GM23248 (cell line): ENCODE measurements around the gene SAP30BP. TPM values are rescaled to one million over a fixed set of nuclear protein-coding genes. Genes with fewer than 3 reads are reported as not detected.
A peak's percentile ranks its signal among the peaks of the same experiment; 100 is the strongest.

Source experiments
- DNase-seq: peaks from one replicate; pipeline ENCODE4 v3.0.0-alpha.2; 2015
- H2AFZ ChIP-seq: fragments of 200-600 bp; sonication (generic); 2 replicates; pipeline ENCODE4 v1.6.1; 2016; ENCODE audit warnings: antibody characterized with exemption
- H3F3A ChIP-seq: fragments of 200-600 bp; sonication (generic); 2 replicates; pipeline ENCODE4 v1.6.1; 2016; ENCODE audit warnings: mild to moderate bottlenecking, antibody characterized with exemption, mixed run types; ENCODE audit not compliant: insufficient read depth
- H3K27ac ChIP-seq: fragments of 200-600 bp; sonication (generic); 2 replicates; pipeline ENCODE4 v1.5.1; 2016; ENCODE audit warnings: mild to moderate bottlenecking
- H3K27me3 ChIP-seq: fragments of 200-600 bp; sonication (generic); replicated peaks from 2 replicates; pipeline ENCODE4 v1.6.1; 2016; ENCODE audit warnings: mild to moderate bottlenecking; ENCODE audit not compliant: insufficient read depth
- H3K36me3 ChIP-seq: fragments of 200-600 bp; sonication (generic); 2 replicates; pipeline ENCODE4 v1.6.1; 2016; ENCODE audit warnings: low read depth, mild to moderate bottlenecking
- H3K4me1 ChIP-seq: fragments of 200-600 bp; sonication (generic); 2 replicates; pipeline ENCODE4 v1.6.1; 2016; ENCODE audit warnings: mild to moderate bottlenecking; ENCODE audit not compliant: insufficient read depth
- H3K4me2 ChIP-seq: fragments of 200-600 bp; sonication (generic); one replicate; pipeline ENCODE4 v1.6.1; 2016; ENCODE audit warnings: mild to moderate bottlenecking; ENCODE audit not compliant: unreplicated experiment
- H3K4me3 ChIP-seq: fragments of 200-600 bp; sonication (generic); 2 replicates; pipeline ENCODE4 v1.5.1; 2016; ENCODE audit warnings: mild to moderate bottlenecking
- H3K79me2 ChIP-seq: fragments of 200-600 bp; sonication (generic); 2 replicates; pipeline ENCODE4 v1.6.1; 2016; ENCODE audit warnings: mild to moderate bottlenecking; ENCODE audit not compliant: insufficient read depth
- H3K9ac ChIP-seq: fragments of 200-600 bp; sonication (generic); 2 replicates; pipeline ENCODE4 v1.6.1; 2016; ENCODE audit warnings: mild to moderate bottlenecking
- H3K9me2 ChIP-seq: fragments of 200-600 bp; sonication (generic); 2 replicates; pipeline ENCODE4 v1.6.1; 2016; ENCODE audit warnings: mixed run types, mild to moderate bottlenecking, moderate library complexity; ENCODE audit not compliant: insufficient read depth
- H3K9me3 ChIP-seq: fragments of 200-600 bp; sonication (generic); one replicate; pipeline ENCODE4 v1.6.1; 2017; ENCODE audit warnings: low read depth
- H4K20me1 ChIP-seq: fragments of 200-600 bp; sonication (generic); 2 replicates; pipeline ENCODE4 v1.6.0; 2016; ENCODE audit not compliant: insufficient read depth
- EZH2 ChIP-seq: fragments of 200-600 bp; sonication (generic); IDR thresholded peaks from 2 replicates; pipeline ENCODE4 v1.6.1; 2018; ENCODE audit warnings: antibody characterized with exemption, mild to moderate bottlenecking; ENCODE audit not compliant: insufficient read depth, poor library complexity, severe bottlenecking
- EZH2phosphoT487 ChIP-seq: fragments of 200-600 bp; sonication (generic); IDR thresholded peaks from 2 replicates; pipeline ENCODE4 v1.6.1; 2018; ENCODE audit warnings: antibody characterized with exemption, moderate library complexity, mild to moderate bottlenecking, low read depth; ENCODE audit not compliant: insufficient read depth
- WGBS, 2 experiments: methylation state at CpG; one replicate each; pipeline ENCODE4 v1.1.6; 2015 to 2017; ENCODE audit warnings: low lambda C conversion rate in 2 of 2, low coverage in 1 of 2; ENCODE audit errors: missing lambda C conversion rate in 2 of 2; 5-methylcytosine and 5-hydroxymethylcytosine counted together
- in situ Hi-C: fragments of 300-500 bp; cut with MboI; formaldehyde crosslinking; loops from 2 replicates; pipeline ENCODE4 v1.15.0; 2020
- polyA plus RNA-seq: library from polyadenylated mRNA; unstranded; fragments of >200 nt; fragmentation: Nextera tagmentation; extraction: Ambion mirVana; gene quantifications from 2 replicates; pipeline ENCODE4 v1.2.1, GENCODE V29; 2016
- total RNA-seq: library from RNA; depleted of rRNA; stranded (reverse); fragments of >200 nt; shearing (Covaris generic); gene quantifications from 2 replicates; pipeline ENCODE4 v1.2.3, GENCODE V29; 2014

SAP30BP gene
- total and polyA plus RNA-seq, 2 experiments from 2014 or later = 60.8 to 93.1 TPM

- H3K9ac ChIP-seq = no peak overlapping the region
- no peaks in the 10 kb centered on the region for H3K9me3 ChIP-seq
- H3K36me3 ChIP-seq = no peaks in the 10 kb centered on the region
- peaks cover 21% of the 10 kb centered on the region for H3K27me3 ChIP-seq
- no peak overlapping the region for H3K4me3 ChIP-seq
- H4K20me1 ChIP-seq = no peaks in the 10 kb centered on the region
- TF ChIP-seq EZH2phosphoT487 (no peak), EZH2 (no peak)
- H3F3A ChIP-seq = no peaks in the 10 kb centered on the region
- DNase-seq = peak; percentile 23
- no peak overlapping the region for H3K27ac ChIP-seq
- no peak overlapping the region for H3K4me2 ChIP-seq
- no peak overlapping the region for H2AFZ ChIP-seq
- no peaks in the 10 kb centered on the region for H3K79me2 ChIP-seq
- H3K9me2 ChIP-seq = no peaks in the 10 kb centered on the region
- WGBS, 2 experiments = 72 to 79% methylated on average over 17 to 18 of the region's 18 CpGs
- H3K4me1 ChIP-seq = no peaks in the 10 kb centered on the region
- in situ Hi-C loops = no loop called here
These were observed 56.2 kb downstream of the SAP30BP start for GRCh38 chr17:75723171-75723930.

GRCh38 chr17:75724016-75725003 lies 57.2 kb downstream of the SAP30BP start:
- Histone ChIP-seq H3K27me3 (peaks cover 16% of the 10 kb centered on the region), H2AFZ (no peak overlapping the region)
- no peak for DNase-seq

GRCh38 chr17:75725504-75725903 lies 58.4 kb downstream of the SAP30BP start:
- in situ Hi-C loops = loop anchor here (25.0 kb wide), 1 partner anchor 288 kb away; no protein-coding TSS in a partner anchor
- no peak overlapping the region for H3K9ac ChIP-seq
- no peak overlapping the region for H3K4me2 ChIP-seq
- no peaks in the 10 kb centered on the region for H3K9me2 ChIP-seq
- H3K36me3 ChIP-seq = no peaks in the 10 kb centered on the region
- no peaks in the 10 kb centered on the region for H4K20me1 ChIP-seq
- H3F3A ChIP-seq = no peaks in the 10 kb centered on the region
- no peak for DNase-seq
- no peak overlapping the region for H3K27ac ChIP-seq
- TF ChIP-seq EZH2phosphoT487 (no peak), EZH2 (no peak)
- no peaks in the 10 kb centered on the region for H3K9me3 ChIP-seq
- no peaks in the 10 kb centered on the region for H3K4me1 ChIP-seq
- 86 to 90% methylated on average over 7 of the region's 7 CpGs for WGBS, 2 experiments
- H3K4me3 ChIP-seq = no peak overlapping the region
- H2AFZ ChIP-seq = no peak overlapping the region
- H3K79me2 ChIP-seq = no peaks in the 10 kb centered on the region
- H3K27me3 ChIP-seq = peaks cover 13% of the 10 kb centered on the region

More at GRCh38 chr17:75724016-75725003, 57.2 kb downstream of the SAP30BP start:
- Histone ChIP-seq H3K9me3 (no peaks in the 10 kb centered on the region), H3K9ac (no peak overlapping the region), H3K36me3 (no peaks in the 10 kb centered on the region), H3K27ac (no peak overlapping the region), H3K4me3 (no peak overlapping the region), H4K20me1 (no peaks in the 10 kb centered on the region), H3K4me2 (no peak overlapping the region), H3K79me2 (no peaks in the 10 kb centered on the region), H3K9me2 (no peaks in the 10 kb centered on the region), H3F3A (no peaks in the 10 kb centered on the region), H3K4me1 (no peaks in the 10 kb centered on the region)
- 74 to 82% methylated on average over 22 to 23 of the region's 23 CpGs for WGBS, 2 experiments
- TF ChIP-seq EZH2 = no peak
- TF ChIP-seq EZH2phosphoT487 = no peak
- in situ Hi-C loops = loop anchor here (25.0 kb wide), 1 partner anchor 287 kb away; no protein-coding TSS in a partner anchor

GRCh38 chr17:75727391-75727790 lies 60.3 kb downstream of the SAP30BP start:
- no peaks in the 10 kb centered on the region for H3K79me2 ChIP-seq
- H3K9ac ChIP-seq = no peak overlapping the region
- no peaks in the 10 kb centered on the region for H3K9me2 ChIP-seq
- no peaks in the 10 kb centered on the region for H3K9me3 ChIP-seq
- peaks cover under 1% of the 10 kb centered on the region; the same call in 1 of the 2 replicates for H3K27me3 ChIP-seq
- no peak overlapping the region for H3K4me2 ChIP-seq
- no peaks in the 10 kb centered on the region for H4K20me1 ChIP-seq
- 73 to 85% methylated on average over 18 of the region's 18 CpGs for WGBS, 2 experiments
- no peaks in the 10 kb centered on the region for H3K4me1 ChIP-seq
- H2AFZ ChIP-seq = no peak overlapping the region
- DNase-seq = no peak
- no peaks in the 10 kb centered on the region for H3K36me3 ChIP-seq
- TF ChIP-seq EZH2phosphoT487 (no peak), EZH2 (no peak)
- no peak overlapping the region for H3K4me3 ChIP-seq
- in situ Hi-C loops = loop anchor here (25.0 kb wide), 1 partner anchor 290 kb away; no protein-coding TSS in a partner anchor
- no peak overlapping the region for H3K27ac ChIP-seq
- H3F3A ChIP-seq = no peaks in the 10 kb centered on the region
